H9 (cell line): ENCODE measurements around the gene SLITRK6. TPM values are rescaled to one million over a fixed set of nuclear protein-coding genes. Genes with fewer than 3 reads are reported as not detected.

ENCODE experiments used
- DNase-seq: peaks from one replicate; pipeline ENCODE4 v3.0.0-alpha.2; 2017
- H2AFZ ChIP-seq: one replicate; pipeline ENCODE4 v1.6.1; 2013; ENCODE audit warnings: mild to moderate bottlenecking, low read length, control low read depth, moderate library complexity
- H2AK5ac ChIP-seq: 2 replicates; pipeline ENCODE4 v1.6.1; 2013; ENCODE audit warnings: low read length, control low read depth, mixed read lengths; ENCODE audit not compliant: insufficient read length
- H2BK120ac ChIP-seq: one replicate; pipeline ENCODE4 v1.6.1; 2013; ENCODE audit warnings: low read depth, mild to moderate bottlenecking, low read length, control low read depth, inconsistent platforms; ENCODE audit not compliant: poor library complexity, severe bottlenecking
- H2BK12ac ChIP-seq: 2 replicates; pipeline ENCODE4 v1.6.1; 2013; ENCODE audit warnings: low read length, control low read depth, mixed read lengths, low read depth; ENCODE audit not compliant: insufficient read length
- H2BK15ac ChIP-seq: 2 replicates; pipeline ENCODE4 v1.6.1; 2013; ENCODE audit warnings: low read depth, low read length, control low read depth
- H2BK20ac ChIP-seq: one replicate; pipeline ENCODE4 v1.6.1; 2013; ENCODE audit warnings: low read depth, mild to moderate bottlenecking, low read length, control low read depth, inconsistent platforms; ENCODE audit not compliant: poor library complexity, severe bottlenecking
- H2BK5ac ChIP-seq: 2 replicates; pipeline ENCODE4 v1.6.1; 2013; ENCODE audit warnings: low read length, control low read depth, mixed read lengths; ENCODE audit not compliant: insufficient read length
- H3K14ac ChIP-seq: 2 replicates; pipeline ENCODE4 v1.6.1; 2013; ENCODE audit warnings: low read length, control low read depth; ENCODE audit not compliant: insufficient read depth
- H3K18ac ChIP-seq: 2 replicates; pipeline ENCODE4 v1.6.1; 2013; ENCODE audit warnings: low read depth, mild to moderate bottlenecking, mixed read lengths, low read length, control low read depth; ENCODE audit not compliant: insufficient read length
- H3K23ac ChIP-seq: 2 replicates; pipeline ENCODE4 v1.6.1; 2013; ENCODE audit warnings: low read length, control low read depth, mixed read lengths, low read depth; ENCODE audit not compliant: insufficient read length
- H3K23me2 ChIP-seq: 2 replicates; pipeline ENCODE4 v1.6.1; 2013; ENCODE audit warnings: low read depth, mild to moderate bottlenecking, mixed read lengths, low read length, control low read depth; ENCODE audit not compliant: insufficient read length, poor library complexity, severe bottlenecking
- H3K27ac ChIP-seq: 2 replicates; pipeline ENCODE4 v1.5.1; 2013; ENCODE audit warnings: low read length, control low read depth, mixed read lengths, low read depth; ENCODE audit not compliant: insufficient read length
- H3K27me3 ChIP-seq: 2 replicates; pipeline ENCODE4 v1.6.1; 2013; ENCODE audit warnings: low read length, control low read depth, inconsistent platforms; ENCODE audit not compliant: insufficient read depth
- H3K4ac ChIP-seq: 2 replicates; pipeline ENCODE4 v1.6.1; 2013; ENCODE audit warnings: low read depth, mild to moderate bottlenecking, control low read depth, inconsistent platforms, low read length, moderate library complexity
- H3K4me1 ChIP-seq: 2 replicates; pipeline ENCODE4 v1.6.1; 2013; ENCODE audit warnings: low read length, control low read depth, inconsistent platforms; ENCODE audit not compliant: insufficient read depth
- H3K4me2 ChIP-seq: 2 replicates; pipeline ENCODE4 v1.6.1; 2013; ENCODE audit warnings: low read length, control low read depth, mixed read lengths; ENCODE audit not compliant: insufficient read length, insufficient read depth
- H3K56ac ChIP-seq: 2 replicates; pipeline ENCODE4 v1.6.1; 2013; ENCODE audit warnings: low read depth, mild to moderate bottlenecking, mixed read lengths, low read length, control low read depth; ENCODE audit not compliant: insufficient read length
- H3K79me1 ChIP-seq: 2 replicates; pipeline ENCODE4 v1.6.1; 2013; ENCODE audit warnings: low read depth, mild to moderate bottlenecking, moderate library complexity, low read length, control low read depth, inconsistent platforms; ENCODE audit not compliant: insufficient read depth, poor library complexity, severe bottlenecking
- H3K79me2 ChIP-seq: 2 replicates; pipeline ENCODE4 v1.6.1; 2013; ENCODE audit warnings: low read length, control low read depth, inconsistent platforms; ENCODE audit not compliant: insufficient read depth
- H3K9ac ChIP-seq: 2 replicates; pipeline ENCODE4 v1.6.1; 2013; ENCODE audit warnings: low read length, control low read depth, mixed read lengths; ENCODE audit not compliant: insufficient read length; ENCODE audit errors: extremely low read depth
- H3K9me3 ChIP-seq: one replicate; pipeline ENCODE4 v1.6.1; 2013; ENCODE audit warnings: low read depth, low read length, inconsistent platforms; ENCODE audit not compliant: control insufficient read depth
- H3T11ph ChIP-seq: one replicate; pipeline ENCODE4 v1.6.1; 2013; ENCODE audit warnings: mild to moderate bottlenecking, low read length, control low read depth, inconsistent platforms
- H4K20me1 ChIP-seq: one replicate; pipeline ENCODE4 v1.6.1; 2013; ENCODE audit not compliant: control insufficient read depth, insufficient read length, insufficient read depth
- H4K5ac ChIP-seq: 2 replicates; pipeline ENCODE4 v1.6.1; 2013; ENCODE audit warnings: low read depth, mild to moderate bottlenecking, mixed read lengths, low read length, control low read depth; ENCODE audit not compliant: insufficient read length
- H4K8ac ChIP-seq: replicated peaks from 2 replicates; pipeline ENCODE4 v1.6.1; 2013; ENCODE audit warnings: low read length, control low read depth, mixed read lengths, low read depth; ENCODE audit not compliant: insufficient read length
- H4K91ac ChIP-seq: 2 replicates; pipeline ENCODE4 v1.6.1; 2013; ENCODE audit warnings: low read depth, mild to moderate bottlenecking, moderate library complexity, mixed read lengths, low read length, control low read depth; ENCODE audit not compliant: insufficient read length
- H3K27ac Mint-ChIP-seq, 3 experiments: 2 replicates in 2 of 3; 3 replicates in 1 of 3; pipeline ENCODE4 v1.8.0; 2020 to 2021; ENCODE audit warnings: mixed read lengths in 3 of 3, mild to moderate bottlenecking in 1 of 3, moderate library complexity in 1 of 3
- H3K27me3 Mint-ChIP-seq: 2 replicates; pipeline ENCODE4 v1.8.0; 2021; ENCODE audit warnings: low read depth, mild to moderate bottlenecking, moderate library complexity, mixed read lengths
- H3K36me3 Mint-ChIP-seq, 3 experiments: 2 replicates in 2 of 3; 3 replicates in 1 of 3; pipeline ENCODE4 v1.8.0; 2020 to 2021; ENCODE audit warnings: low read depth in 3 of 3, mixed read lengths in 3 of 3; ENCODE audit not compliant: insufficient read depth in 1 of 3
- H3K4me1 Mint-ChIP-seq, 2 experiments: 2 replicates each; pipeline ENCODE4 v1.8.0; 2020; ENCODE audit warnings: mixed read lengths in 2 of 2
- H3K4me3 Mint-ChIP-seq, 2 experiments: 2 replicates in 1 of 2; 3 replicates in 1 of 2; pipeline ENCODE4 v1.8.0; 2020 to 2021; ENCODE audit warnings: mild to moderate bottlenecking in 2 of 2, mixed read lengths in 2 of 2, moderate library complexity in 1 of 2
- H3K9me3 Mint-ChIP-seq, 2 experiments: 2 replicates in 1 of 2; 3 replicates in 1 of 2; pipeline ENCODE4 v1.8.0; 2020; ENCODE audit warnings: mild to moderate bottlenecking in 2 of 2, mixed read lengths in 2 of 2, moderate library complexity in 1 of 2
- CTCF ChIP-seq: fragments of 200-600 bp; sonication (generic); conservative IDR thresholded peaks from 3 replicates; pipeline ENCODE4 v1.8.0; 2021; ENCODE audit warnings: antibody characterized with exemption, mild to moderate bottlenecking
- WGBS: extraction: QIAGEN DNeasy Blood & Tissue Kit; methylation state at CpG from one replicate; pipeline ENCODE4 v1.1.7; 2013; ENCODE audit warnings: missing lambda C conversion rate, low lambda C conversion rate, mixed read lengths; ENCODE audit not compliant: insufficient read length; ENCODE audit errors: extremely low coverage; 5-methylcytosine and 5-hydroxymethylcytosine counted together
- total RNA-seq: library from RNA; stranded (reverse); gene quantifications from 2 replicates; pipeline ENCODE4 v1.2.1, GENCODE V29; 2021

SLITRK6 gene
- total RNA-seq, 1 experiment from 2014 or later, result not detected

GRCh38 chr13:85808811-85809210 is 9.6 kb upstream of the SLITRK6 start:
- no peak overlapping the region for H3K4ac ChIP-seq

More at GRCh38 chr13:85808811-85809210, 9.6 kb upstream of the SLITRK6 start:
- Mint-ChIP-seq H3K36me3 (no peaks in the 10 kb centered on the region; a peak in 1 of 7 replicates), H3K4me1 (no peaks in the 10 kb centered on the region), H3K27ac (no peak overlapping the region), H3K9me3 (no peaks in the 10 kb centered on the region), H3K4me3 (no peak overlapping the region), H3K27me3 (no peaks in the 10 kb centered on the region)
- Histone ChIP-seq H2BK15ac (no peak overlapping the region), H2BK120ac (no peak overlapping the region), H2BK12ac (no peak overlapping the region), H3K23ac (no peak overlapping the region), H3K27me3 (no peaks in the 10 kb centered on the region), H3K79me2 (no peaks in the 10 kb centered on the region), H3K23me2 (no peaks in the 10 kb centered on the region), H3K9me3 (no peaks in the 10 kb centered on the region), H3K18ac (no peak overlapping the region), H2AFZ (no peak overlapping the region), H3K79me1 (no peaks in the 10 kb centered on the region), H2AK5ac (no peak overlapping the region), H4K20me1 (no peaks in the 10 kb centered on the region), H2BK5ac (no peak overlapping the region), H3K4me1 (no peaks in the 10 kb centered on the region), H4K8ac (no peak overlapping the region), H3T11ph (no peak overlapping the region), H2BK20ac (no peak overlapping the region), H4K5ac (no peak overlapping the region), H3K9ac (no peak overlapping the region), H3K56ac (no peak overlapping the region), H3K27ac (no peak overlapping the region), H4K91ac (no peak overlapping the region), H3K4me2 (no peak overlapping the region), H3K14ac (no peak overlapping the region)
- no peak for DNase-seq
- no peak for TF ChIP-seq CTCF
- no CpG with 5 or more reads among the region's 1 CpG for WGBS
